SK-N-SH (cell line): ENCODE measurements around the gene P2RX1. TPM values are rescaled to one million over a fixed set of nuclear protein-coding genes. Genes with fewer than 3 reads are reported as not detected.

Source experiments
- CTCF ChIA-PET: fragments of 300-600, 350-600 bp; formaldehyde crosslinking; extraction: SDS; loops from one replicate; lab custom pipeline; 2021; lab: Yijun Ruan, JAX
- POLR2A ChIA-PET: fragments of 350-600 bp; sonication (Branson Sonifier 250); formaldehyde crosslinking; extraction: SDS; loops from one replicate; lab custom pipeline; 2020; ENCODE audit warnings: antibody characterized with exemption, inconsistent platforms; lab: Yijun Ruan, JAX
- DNase-seq: peaks from one replicate; pipeline ENCODE4 v3.0.0; 2012
- H2AFZ ChIP-seq: fragments of 200-600 bp; sonication (generic); 2 replicates; pipeline ENCODE4 v1.8.1; 2016; ENCODE audit warnings: antibody characterized with exemption, mild to moderate bottlenecking, low read depth
- H3F3A ChIP-seq: fragments of 200-600 bp; sonication (generic); replicated peaks from 2 replicates; pipeline ENCODE3; 2016; ENCODE audit warnings: antibody characterized with exemption, mild to moderate bottlenecking; ENCODE audit not compliant: insufficient read depth
- H3K27ac ChIP-seq, 2 experiments: fragments of 200-500 bp in 1 of 2; fragments of 200-600 bp in 1 of 2; sonication (Bioruptor generic) in 1 of 2; sonication (generic), shearing (Covaris generic) in 1 of 2; 2 replicates each; pipeline versions ENCODE4 v1.5.1 to v1.6.1; 2014 to 2016; ENCODE audit warnings: low read depth in 2 of 2, inconsistent platforms in 1 of 2, low read length in 1 of 2, mild to moderate bottlenecking in 1 of 2, mixed read lengths in 1 of 2
- H3K27me3 ChIP-seq: fragments of 200-600 bp; sonication (generic), shearing (Covaris generic); 2 replicates; pipeline ENCODE4 v1.6.1; 2016; ENCODE audit warnings: mixed run types; ENCODE audit not compliant: insufficient read depth
- H3K36me3 ChIP-seq, 2 experiments: fragments of 200-500 bp in 1 of 2; fragments of 200-600 bp in 1 of 2; sonication (Bioruptor generic) in 1 of 2; sonication (generic) in 1 of 2; replicated peaks in 1 of 2; 2 replicates each; pipeline versions ENCODE3 to v1.5.1; 2014 to 2016; ENCODE audit warnings: low read length in 1 of 2, mild to moderate bottlenecking in 1 of 2; ENCODE audit not compliant: insufficient read depth in 2 of 2, control insufficient read depth in 1 of 2
- H3K4me1 ChIP-seq, 2 experiments: fragments of 200-500 bp in 1 of 2; fragments of 200-600 bp in 1 of 2; sonication (Bioruptor generic) in 1 of 2; sonication (generic), shearing (Covaris generic) in 1 of 2; 2 replicates each; pipeline versions ENCODE4 v1.5.1 to v1.6.1; 2014 to 2016; ENCODE audit warnings: low read depth in 1 of 2, low read length in 1 of 2, mixed run types in 1 of 2; ENCODE audit not compliant: insufficient read depth in 2 of 2, control insufficient read depth in 1 of 2
- H3K4me2 ChIP-seq: fragments of 200-600 bp; sonication (generic), shearing (Covaris generic); 2 replicates; pipeline ENCODE4 v1.6.1; 2017; ENCODE audit warnings: mixed run types
- H3K4me3 ChIP-seq, 2 experiments: fragments of 200-500 bp in 1 of 2; fragments of 200-600 bp in 1 of 2; sonication (Bioruptor generic) in 1 of 2; sonication (generic), shearing (Covaris generic) in 1 of 2; 2 replicates each; pipeline versions ENCODE4 v1.5.1 to v1.8.1; 2014 to 2016; ENCODE audit warnings: low read depth in 2 of 2, inconsistent platforms in 1 of 2, low read length in 1 of 2, mild to moderate bottlenecking in 1 of 2, mixed read lengths in 1 of 2, moderate library complexity in 1 of 2
- H3K79me2 ChIP-seq: fragments of 200-600 bp; sonication (generic); 2 replicates; pipeline ENCODE4 v1.8.1; 2017; ENCODE audit warnings: mild to moderate bottlenecking; ENCODE audit not compliant: insufficient read depth
- H3K9ac ChIP-seq: fragments of 200-600 bp; sonication (generic); 2 replicates; pipeline ENCODE4 v1.6.1; 2017; ENCODE audit warnings: mixed run types
- H3K9me2 ChIP-seq: fragments of 200-600 bp; sonication (generic); 2 replicates; pipeline ENCODE4 v1.6.1; 2017; ENCODE audit warnings: mixed run types
- H3K9me3 ChIP-seq: fragments of 200-600 bp; sonication (generic); 2 replicates; pipeline ENCODE4 v1.6.1; 2017; ENCODE audit warnings: mixed run types, mild to moderate bottlenecking, moderate library complexity
- H4K20me1 ChIP-seq: fragments of 200-600 bp; sonication (generic); 2 replicates; pipeline ENCODE4 v1.6.1; 2017; ENCODE audit warnings: mild to moderate bottlenecking, mixed run types; ENCODE audit not compliant: insufficient read depth
- CHD2 ChIP-seq: fragments of 150-350 bp; IDR thresholded peaks from 2 replicates; pipeline ENCODE4 v1.6.1; 2018; ENCODE audit warnings: low read length; ENCODE audit not compliant: partially characterized antibody
- EP300 ChIP-seq, 2 experiments: IDR thresholded peaks; 2 replicates each; pipeline versions ENCODE4 v1.4.0 to v1.6.1; 2012; ENCODE audit warnings: borderline replicate concordance in 1 of 2, low read depth in 1 of 2, low read length in 1 of 2
- EZH2phosphoT487 ChIP-seq: fragments of 200-600 bp; sonication (generic); IDR thresholded peaks from 2 replicates; pipeline ENCODE4 v1.6.1; 2017; ENCODE audit warnings: low read depth, mixed run types, mild to moderate bottlenecking, antibody characterized with exemption, moderate library complexity, borderline replicate concordance
- FOXJ3 ChIP-seq: sonication (generic); formaldehyde crosslinking; IDR thresholded peaks from 2 replicates; pipeline ENCODE4 v1.5.1; 2020; ENCODE audit warnings: mild to moderate bottlenecking, missing genetic modification reagents
- GATA2 ChIP-seq: sonication (generic); formaldehyde crosslinking; IDR thresholded peaks from 2 replicates; pipeline ENCODE4 v1.5.0; 2020; ENCODE audit warnings: mild to moderate bottlenecking, missing genetic modification reagents
- MXI1 ChIP-seq: IDR thresholded peaks from 2 replicates; pipeline ENCODE4 v1.6.1; 2012; ENCODE audit warnings: mild to moderate bottlenecking, low read depth, low read length, improper control_type of control experiment
- RCOR1 ChIP-seq: fragments of 150-350 bp; IDR thresholded peaks from 2 replicates; pipeline ENCODE4 v1.6.1; 2017; ENCODE audit warnings: antibody characterized with exemption, low read length
- SIN3A ChIP-seq: IDR thresholded peaks from 2 replicates; pipeline ENCODE4 v1.6.1; 2012; ENCODE audit warnings: low read depth, mild to moderate bottlenecking, low read length, moderate library complexity, borderline replicate concordance
- SMC3 ChIP-seq: IDR thresholded peaks from 2 replicates; pipeline ENCODE4 v1.6.1; 2012; ENCODE audit warnings: low read depth, low read length, improper control_type of control experiment
- TEAD4 ChIP-seq: IDR thresholded peaks from 2 replicates; pipeline ENCODE4 v1.4.0; 2012; ENCODE audit warnings: mild to moderate bottlenecking, borderline replicate concordance; ENCODE audit not compliant: insufficient read depth
- USF1 ChIP-seq: IDR thresholded peaks from 2 replicates; pipeline ENCODE4 v1.4.0; 2012; ENCODE audit warnings: low read depth, borderline replicate concordance
- WGBS: methylation state at CpG from one replicate; pipeline ENCODE4 v1.1.6; 2017; ENCODE audit warnings: low lambda C conversion rate; 5-methylcytosine and 5-hydroxymethylcytosine counted together
- polyA plus RNA-seq, 3 experiments: library from polyadenylated mRNA; depleted of rRNA; stranded (reverse); fragments of >200 nt; gene quantifications; 2 replicates each; pipeline ENCODE4 v1.2.3, GENCODE V29; 2012
- TF ChIP-seq, protein P1 (sequence below): fragments of 200-600 bp; sonication (generic); IDR thresholded peaks from 2 replicates; pipeline ENCODE4 v1.6.1; 2017; ENCODE audit warnings: antibody characterized with exemption, mild to moderate bottlenecking, moderate library complexity
- TF ChIP-seq, protein P2 (sequence below): IDR thresholded peaks from 2 replicates; pipeline ENCODE4 v1.4.0; 2012; ENCODE audit warnings: low read depth
- TF ChIP-seq, protein P3 (sequence below): fragments of 150-350 bp; IDR thresholded peaks from 2 replicates; pipeline ENCODE4 v1.6.1; 2017; ENCODE audit warnings: antibody characterized with exemption, low read length, low read depth, borderline replicate concordance
- TF ChIP-seq, protein P4 (sequence below): IDR thresholded peaks from 2 replicates; pipeline ENCODE4; 2012

Gene P2RX1
- polyA plus RNA-seq, 1 of the 3 experiments (the other 2 are of a cell fraction), result not detected

GRCh38 chr17:3923466-3924190, 7.4 kb upstream of the P2RX1 start:
- no peak overlapping the region for H3K4me3 ChIP-seq
- WGBS, result 84% methylated on average over 14 of the region's 18 CpGs
- TF ChIP-seq TEAD4 (no peak), GATA2 (CRISPR knock-in tag) (no peak), CHD2 (no peak), EP300 (IDR thresholded peaks at IDR 0.05; ENCODE audit: borderline replicate concordance in 1 of 2, low read depth in 1 of 2, low read length in 1 of 2) (no peak), EZH2phosphoT487 (no peak), FOXJ3 (CRISPR knock-in tag) (no peak), RCOR1 (no peak), USF1 (no peak)
- TF ChIP-seq, protein P1, sequence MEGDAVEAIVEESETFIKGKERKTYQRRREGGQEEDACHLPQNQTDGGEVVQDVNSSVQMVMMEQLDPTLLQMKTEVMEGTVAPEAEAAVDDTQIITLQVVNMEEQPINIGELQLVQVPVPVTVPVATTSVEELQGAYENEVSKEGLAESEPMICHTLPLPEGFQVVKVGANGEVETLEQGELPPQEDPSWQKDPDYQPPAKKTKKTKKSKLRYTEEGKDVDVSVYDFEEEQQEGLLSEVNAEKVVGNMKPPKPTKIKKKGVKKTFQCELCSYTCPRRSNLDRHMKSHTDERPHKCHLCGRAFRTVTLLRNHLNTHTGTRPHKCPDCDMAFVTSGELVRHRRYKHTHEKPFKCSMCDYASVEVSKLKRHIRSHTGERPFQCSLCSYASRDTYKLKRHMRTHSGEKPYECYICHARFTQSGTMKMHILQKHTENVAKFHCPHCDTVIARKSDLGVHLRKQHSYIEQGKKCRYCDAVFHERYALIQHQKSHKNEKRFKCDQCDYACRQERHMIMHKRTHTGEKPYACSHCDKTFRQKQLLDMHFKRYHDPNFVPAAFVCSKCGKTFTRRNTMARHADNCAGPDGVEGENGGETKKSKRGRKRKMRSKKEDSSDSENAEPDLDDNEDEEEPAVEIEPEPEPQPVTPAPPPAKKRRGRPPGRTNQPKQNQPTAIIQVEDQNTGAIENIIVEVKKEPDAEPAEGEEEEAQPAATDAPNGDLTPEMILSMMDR, result no peak
- TF ChIP-seq, protein P2, sequence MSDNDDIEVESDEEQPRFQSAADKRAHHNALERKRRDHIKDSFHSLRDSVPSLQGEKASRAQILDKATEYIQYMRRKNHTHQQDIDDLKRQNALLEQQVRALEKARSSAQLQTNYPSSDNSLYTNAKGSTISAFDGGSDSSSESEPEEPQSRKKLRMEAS, result no peak
- TF ChIP-seq, protein P3, sequence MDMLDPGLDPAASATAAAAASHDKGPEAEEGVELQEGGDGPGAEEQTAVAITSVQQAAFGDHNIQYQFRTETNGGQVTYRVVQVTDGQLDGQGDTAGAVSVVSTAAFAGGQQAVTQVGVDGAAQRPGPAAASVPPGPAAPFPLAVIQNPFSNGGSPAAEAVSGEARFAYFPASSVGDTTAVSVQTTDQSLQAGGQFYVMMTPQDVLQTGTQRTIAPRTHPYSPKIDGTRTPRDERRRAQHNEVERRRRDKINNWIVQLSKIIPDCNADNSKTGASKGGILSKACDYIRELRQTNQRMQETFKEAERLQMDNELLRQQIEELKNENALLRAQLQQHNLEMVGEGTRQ, result no peak
- POLR2A ChIA-PET, result no interaction called here
- H3F3A ChIP-seq, result no peaks in the 10 kb centered on the region
- H3K4me2 ChIP-seq, result no peak overlapping the region
- H3K9me3 ChIP-seq, result no peaks in the 10 kb centered on the region
- no peaks in the 10 kb centered on the region for H3K9me2 ChIP-seq
- no peak for DNase-seq
- H2AFZ ChIP-seq, result no peak overlapping the region
- H3K79me2 ChIP-seq, result no peaks in the 10 kb centered on the region
- no peaks in the 10 kb centered on the region for H3K36me3 ChIP-seq
- H3K27ac ChIP-seq, result no peak overlapping the region
- no peaks in the 10 kb centered on the region for H4K20me1 ChIP-seq
- peaks cover 0 to 15% of the 10 kb centered on the region in 2 experiments; a peak in 1 of 4 replicates for H3K4me1 ChIP-seq
- H3K27me3 ChIP-seq, result no peaks in the 10 kb centered on the region
- H3K9ac ChIP-seq, result no peak overlapping the region
- CTCF ChIA-PET, result interaction anchor here (7.7 kb wide), 1 partner anchor 10 kb away, joined by 54 read pairs; no protein-coding TSS in a partner anchor

- H4K20me1 ChIP-seq, result no peaks in the 10 kb centered on the region
- peaks cover 0 to 15% of the 10 kb centered on the region in 2 experiments; a peak in 1 of 4 replicates for H3K4me1 ChIP-seq
- no peaks in the 10 kb centered on the region for H3K36me3 ChIP-seq
- H3K9me2 ChIP-seq, result no peaks in the 10 kb centered on the region
- H3K9ac ChIP-seq, result no peak overlapping the region
- WGBS, result 86% methylated on average over 7 of the region's 7 CpGs
- DNase-seq, result no peak
- H3K4me2 ChIP-seq, result no peak overlapping the region
- H3K27ac ChIP-seq, result no peak overlapping the region
- POLR2A ChIA-PET, result no interaction called here
- H3F3A ChIP-seq, result no peaks in the 10 kb centered on the region
- H3K9me3 ChIP-seq, result no peaks in the 10 kb centered on the region
- H2AFZ ChIP-seq, result no peak overlapping the region
- CTCF ChIA-PET, result interaction anchor here (1.2 to 7.7 kb wide), 2 partner anchors 9 to 185 kb away, joined by 3 to 54 read pairs; no protein-coding TSS in a partner anchor
- no peaks in the 10 kb centered on the region for H3K79me2 ChIP-seq
- H3K27me3 ChIP-seq, result no peaks in the 10 kb centered on the region
- no peak overlapping the region for H3K4me3 ChIP-seq
- TF ChIP-seq, protein P3, result no peak
- TF ChIP-seq SMC3 (no peak), TEAD4 (no peak), SIN3A (no peak), MXI1 (no peak)
- TF ChIP-seq, protein P4, sequence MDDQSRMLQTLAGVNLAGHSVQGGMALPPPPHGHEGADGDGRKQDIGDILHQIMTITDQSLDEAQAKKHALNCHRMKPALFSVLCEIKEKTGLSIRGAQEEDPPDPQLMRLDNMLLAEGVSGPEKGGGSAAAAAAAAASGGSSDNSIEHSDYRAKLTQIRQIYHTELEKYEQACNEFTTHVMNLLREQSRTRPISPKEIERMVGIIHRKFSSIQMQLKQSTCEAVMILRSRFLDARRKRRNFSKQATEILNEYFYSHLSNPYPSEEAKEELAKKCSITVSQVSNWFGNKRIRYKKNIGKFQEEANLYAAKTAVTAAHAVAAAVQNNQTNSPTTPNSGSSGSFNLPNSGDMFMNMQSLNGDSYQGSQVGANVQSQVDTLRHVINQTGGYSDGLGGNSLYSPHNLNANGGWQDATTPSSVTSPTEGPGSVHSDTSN, result no peak
These were observed 6.5 kb upstream of the P2RX1 start for GRCh38 chr17:3922765-3923164.
